PFSK-1 (cell line): Measurements from ENCODE around the gene XPNPEP1.

Experiments used
- FOXP2 ChIP-seq: optimal IDR thresholded peaks from 2 replicates; pipeline ENCODE3; 2011; ENCODE audit warnings: borderline replicate concordance, control low read depth, inconsistent platforms; ENCODE audit not compliant: insufficient read depth; ENCODE audit errors: extremely low read length, extremely low read depth
- POLR2AphosphoS5 ChIP-seq: IDR thresholded peaks from 2 replicates; pipeline ENCODE4 v1.6.1; 2012; ENCODE audit warnings: low read depth, mild to moderate bottlenecking, control low read depth, low read length, moderate library complexity
- REST ChIP-seq, 2 experiments: IDR thresholded peaks; 2 replicates each; pipeline versions ENCODE4 v1.6.1 to v1.8.0; 2011 to 2012; ENCODE audit warnings: low read depth in 2 of 2, low read length in 2 of 2, control low read depth in 1 of 2, inconsistent platforms in 1 of 2, mild to moderate bottlenecking in 1 of 2, moderate library complexity in 1 of 2; ENCODE audit not compliant: insufficient read depth in 1 of 2
- SIN3A ChIP-seq: IDR thresholded peaks from 2 replicates; pipeline ENCODE4 v1.6.1; 2012; ENCODE audit warnings: mild to moderate bottlenecking, low read length, moderate library complexity, borderline replicate concordance; ENCODE audit not compliant: insufficient read depth
- TAF1 ChIP-seq: IDR thresholded peaks from 2 replicates; pipeline ENCODE4 v1.6.1; 2012; ENCODE audit warnings: low read length, control low read depth, borderline replicate concordance; ENCODE audit not compliant: insufficient read depth

The XPNPEP1 gene

GRCh38 chr10:109958059-109958458 lies 34.7 kb upstream of the XPNPEP1 start:
- TF ChIP-seq POLR2AphosphoS5, result no peak

DNA sequence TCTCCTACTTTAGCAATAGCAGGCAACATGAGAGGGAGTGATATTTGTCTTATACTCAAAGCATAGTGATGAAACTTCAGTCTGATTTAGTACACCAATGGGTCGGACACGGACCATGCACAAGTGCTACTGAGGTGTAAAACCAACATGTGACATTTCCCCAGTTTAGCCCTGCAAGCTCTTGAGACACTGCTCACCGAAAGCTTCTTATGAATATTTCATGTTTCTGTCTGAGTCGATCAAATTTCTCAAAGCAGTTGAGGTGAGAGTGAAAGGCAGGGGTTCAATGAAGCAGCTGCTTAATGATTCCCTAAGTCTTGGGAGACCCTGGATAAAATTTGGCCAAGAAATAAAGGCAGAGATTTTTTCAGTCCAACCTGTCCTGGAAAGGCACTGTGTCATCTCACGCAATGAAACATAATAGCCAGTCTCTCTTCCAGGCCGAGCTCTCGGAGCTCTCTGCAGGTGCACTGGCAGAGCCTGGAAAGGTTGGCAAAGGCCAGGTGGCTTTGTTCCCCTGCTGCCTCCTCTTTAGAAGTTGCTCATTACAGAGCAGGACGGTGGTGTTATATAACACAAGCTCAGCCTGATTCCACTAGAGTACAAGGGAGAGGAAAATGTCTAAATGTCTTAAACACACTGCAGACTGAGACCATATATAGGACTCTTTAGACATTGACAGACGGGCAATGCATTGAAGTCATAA lies 33.9 kb upstream of the XPNPEP1 start:
- no peak for TF ChIP-seq SIN3A
- TF ChIP-seq TAF1, result no peak
- no peak for TF ChIP-seq POLR2AphosphoS5
- no peak for TF ChIP-seq FOXP2
- no peak for TF ChIP-seq REST (IDR thresholded peaks at IDR 0.05; ENCODE audit: insufficient read depth in 1 of 2, low read depth in 2 of 2, low read length in 2 of 2)

DNA sequence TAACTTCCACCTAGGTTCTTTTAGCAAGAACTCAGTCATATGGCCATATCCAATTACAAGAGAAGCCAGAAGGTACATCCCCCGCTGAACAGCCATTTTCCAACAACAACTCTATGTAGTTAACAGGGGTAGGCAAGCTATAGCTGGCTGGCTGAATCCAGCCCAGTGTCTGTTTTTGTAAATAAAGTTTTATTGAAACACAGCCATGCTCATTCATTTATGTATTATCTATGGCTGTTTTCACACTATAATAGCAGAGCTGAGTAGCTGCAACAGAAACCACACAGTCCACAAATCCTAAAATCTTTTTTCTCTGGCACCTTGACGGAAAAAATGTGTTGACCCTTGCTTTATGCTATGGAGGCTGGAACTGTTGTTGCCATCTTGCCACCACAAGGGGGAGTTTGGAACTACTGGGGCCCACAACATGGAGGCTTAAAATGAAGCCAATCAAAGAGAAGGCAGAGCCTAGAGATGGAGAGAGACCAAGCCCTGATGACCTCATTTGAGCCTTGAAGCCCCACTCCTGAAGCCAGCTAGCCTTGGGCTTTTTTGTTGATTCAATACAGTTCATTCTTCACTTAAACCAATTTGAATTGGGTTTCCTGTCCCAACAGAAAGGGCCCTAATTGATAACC lies 33.3 kb upstream of the XPNPEP1 start:
- TF ChIP-seq FOXP2, result no peak
- no peak for TF ChIP-seq SIN3A
- TF ChIP-seq REST (IDR thresholded peaks at IDR 0.05; ENCODE audit: insufficient read depth in 1 of 2, low read depth in 2 of 2, low read length in 2 of 2), result no peak
- no peak for TF ChIP-seq TAF1

- no peak for TF ChIP-seq REST (IDR thresholded peaks at IDR 0.05; ENCODE audit: insufficient read depth in 1 of 2, low read depth in 2 of 2, low read length in 2 of 2)
- no peak for TF ChIP-seq TAF1
- no peak for TF ChIP-seq POLR2AphosphoS5
- no peak for TF ChIP-seq FOXP2
- TF ChIP-seq SIN3A, result no peak
These were observed 30.5 kb upstream of the XPNPEP1 start for GRCh38 chr10:109953766-109954165.

DNA sequence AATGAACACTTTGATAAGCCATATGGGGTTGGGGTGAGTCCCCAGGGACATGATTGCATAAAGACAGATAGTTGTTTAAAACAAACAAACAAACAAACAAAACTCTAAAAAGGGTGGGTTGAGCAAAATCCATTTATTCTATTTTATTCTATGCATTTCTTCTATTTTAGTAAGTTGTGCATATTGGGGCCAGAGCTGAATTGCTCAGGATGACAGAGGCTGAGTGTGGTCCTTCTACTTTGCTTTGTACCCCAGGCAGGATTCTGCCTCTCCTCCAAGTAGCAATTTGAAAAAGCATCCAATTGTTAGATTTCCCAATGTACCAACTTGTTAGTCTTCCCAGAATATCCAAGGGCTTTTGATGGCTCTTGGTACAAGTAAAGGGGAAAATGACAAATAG lies 29.2 kb upstream of the XPNPEP1 start:
- no peak for TF ChIP-seq SIN3A
- TF ChIP-seq REST (IDR thresholded peaks at IDR 0.05; ENCODE audit: insufficient read depth in 1 of 2, low read depth in 2 of 2, low read length in 2 of 2), result no peak
- no peak for TF ChIP-seq TAF1
- no peak for TF ChIP-seq POLR2AphosphoS5
- no peak for TF ChIP-seq FOXP2
